ENCODE data around the gene MRPL36.
A peak's percentile ranks its signal among the peaks of the same experiment; 100 is the strongest.
"Not testable (repeated sequence)": the region's sequence is repeated elsewhere in the genome, so short reads cannot be mapped to it uniquely, and the experiment has no call there.

The MRPL36 gene

DNA sequence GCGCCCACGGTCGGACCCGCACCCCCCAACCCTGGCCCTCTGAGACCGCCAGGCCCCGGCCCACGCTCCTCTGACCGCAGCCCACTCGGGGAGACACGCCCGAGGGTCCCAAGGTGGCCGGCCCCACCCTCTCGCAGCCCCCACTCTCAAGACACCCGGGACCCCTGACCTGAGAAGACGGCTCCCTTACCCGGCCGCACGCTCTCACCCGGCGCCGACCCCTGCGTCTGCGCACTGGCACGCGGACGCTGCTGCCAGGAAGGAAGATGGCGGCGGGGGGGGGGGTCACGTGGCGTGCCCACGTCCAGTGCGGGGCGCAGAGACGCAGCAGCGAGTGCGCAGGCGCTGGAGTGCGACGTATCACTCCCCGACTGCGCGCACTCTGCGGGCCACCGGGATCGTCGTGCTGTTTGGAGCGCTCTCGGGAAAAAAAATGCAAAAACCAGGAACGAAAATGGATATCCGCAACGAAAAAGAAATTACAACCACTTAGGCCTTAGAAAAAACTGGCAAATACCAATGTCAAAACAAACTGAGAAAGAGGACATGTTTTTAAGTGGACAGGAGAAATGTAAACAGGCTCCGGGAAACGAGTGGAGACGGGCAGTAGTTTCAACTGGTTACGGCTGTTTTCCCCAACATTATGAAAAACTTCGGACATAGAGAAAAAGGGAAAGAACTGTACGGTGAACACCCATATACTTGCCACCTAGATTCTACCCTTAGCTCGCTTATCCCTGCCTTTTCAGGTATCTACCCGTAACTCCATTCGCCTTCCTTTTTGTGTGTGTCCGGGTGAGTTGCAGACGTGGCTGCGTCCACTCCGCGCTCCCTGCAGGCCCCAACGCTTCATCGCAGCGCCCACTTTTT lies at the start of gene MRPL36:
Gene MRPL36, minus strand, starts transcription at position 236 of the 870 bp plus-strand sequence. CDS start 902 bp downstream, outside the sequence.
- DNase-seq = peak; percentile 88

DNA sequence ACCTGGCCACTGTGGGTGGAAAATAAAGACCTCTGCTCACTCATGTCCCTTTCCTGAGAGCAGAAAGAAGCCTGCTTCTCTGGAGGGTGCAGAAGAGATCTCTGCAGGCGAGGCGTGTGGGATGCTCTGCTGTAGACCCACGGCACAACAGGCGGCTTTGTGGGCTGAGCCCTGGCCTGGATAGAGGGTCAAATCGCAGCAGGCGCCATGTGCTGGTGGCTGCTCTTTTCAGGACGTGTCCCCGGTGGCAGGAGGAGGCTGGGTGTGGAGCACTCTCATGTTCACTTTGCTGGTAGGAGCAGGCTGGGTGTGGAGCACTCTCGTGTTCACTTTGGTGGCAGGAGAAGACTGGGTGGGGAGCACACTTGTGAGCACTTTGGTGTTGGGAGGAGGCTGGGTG lies 48.0 kb upstream of the MRPL36 start:
- DNase-seq = no peak

DNA sequence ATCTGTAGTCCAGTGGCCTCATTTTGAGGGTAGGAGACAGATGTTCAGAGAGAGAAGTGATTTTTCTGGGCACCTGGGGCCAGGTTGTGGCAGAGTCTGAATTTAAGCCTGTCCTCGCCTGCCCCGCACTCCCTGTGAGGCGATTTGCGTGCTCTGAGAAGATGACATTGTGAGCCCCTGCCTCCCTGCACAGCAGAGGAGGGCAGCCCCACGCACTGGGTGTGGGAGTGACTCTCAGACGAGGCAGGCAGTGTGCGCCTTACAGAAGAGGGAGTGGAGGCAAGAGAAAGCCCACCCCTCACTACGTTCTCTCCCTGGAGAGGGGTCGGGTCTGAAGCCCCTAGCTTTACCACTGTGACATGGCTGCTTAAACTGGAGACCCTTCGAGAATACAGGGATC lies 47.4 kb upstream of the MRPL36 start:
- DNase-seq = no peak

DNA sequence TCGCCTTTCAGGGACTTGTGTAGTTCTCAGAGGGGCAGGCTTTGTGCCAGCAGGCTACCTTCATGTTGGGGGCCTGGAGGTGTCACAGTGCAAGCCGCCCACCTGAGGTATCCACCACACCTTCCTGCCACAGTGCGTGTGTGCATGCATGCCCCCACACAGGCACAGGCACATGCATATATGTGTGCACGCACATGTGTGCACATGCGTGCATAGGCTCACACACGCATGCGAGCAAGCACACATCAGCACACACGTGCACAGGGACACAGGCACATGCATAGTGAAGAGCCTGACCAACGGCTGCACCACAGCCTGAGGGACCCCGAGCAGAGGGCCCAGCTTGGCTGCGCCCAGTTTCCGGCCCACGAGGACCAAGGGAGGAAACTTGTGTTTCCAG lies 46.9 kb upstream of the MRPL36 start:
- no peak for DNase-seq

DNA sequence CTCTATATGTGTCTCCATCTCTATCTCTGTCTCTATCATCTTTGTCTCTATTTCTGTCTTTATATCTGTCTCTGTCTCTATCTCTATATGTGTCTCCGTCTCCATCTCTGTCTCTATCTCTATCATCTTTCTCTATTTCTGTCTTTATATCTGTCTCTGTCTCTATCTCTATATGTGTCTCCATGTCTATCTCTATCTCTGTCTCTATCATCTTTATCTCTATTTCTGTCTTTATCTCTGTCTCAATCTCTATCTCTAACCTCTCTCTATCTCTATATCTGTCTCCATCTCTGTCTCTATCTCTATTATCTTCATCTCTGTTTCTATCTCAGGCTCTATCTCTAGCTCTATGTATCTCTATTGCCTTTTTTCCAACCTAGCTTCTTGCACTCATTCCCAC lies 46.1 kb upstream of the MRPL36 start:
- no peak for DNase-seq

DNA sequence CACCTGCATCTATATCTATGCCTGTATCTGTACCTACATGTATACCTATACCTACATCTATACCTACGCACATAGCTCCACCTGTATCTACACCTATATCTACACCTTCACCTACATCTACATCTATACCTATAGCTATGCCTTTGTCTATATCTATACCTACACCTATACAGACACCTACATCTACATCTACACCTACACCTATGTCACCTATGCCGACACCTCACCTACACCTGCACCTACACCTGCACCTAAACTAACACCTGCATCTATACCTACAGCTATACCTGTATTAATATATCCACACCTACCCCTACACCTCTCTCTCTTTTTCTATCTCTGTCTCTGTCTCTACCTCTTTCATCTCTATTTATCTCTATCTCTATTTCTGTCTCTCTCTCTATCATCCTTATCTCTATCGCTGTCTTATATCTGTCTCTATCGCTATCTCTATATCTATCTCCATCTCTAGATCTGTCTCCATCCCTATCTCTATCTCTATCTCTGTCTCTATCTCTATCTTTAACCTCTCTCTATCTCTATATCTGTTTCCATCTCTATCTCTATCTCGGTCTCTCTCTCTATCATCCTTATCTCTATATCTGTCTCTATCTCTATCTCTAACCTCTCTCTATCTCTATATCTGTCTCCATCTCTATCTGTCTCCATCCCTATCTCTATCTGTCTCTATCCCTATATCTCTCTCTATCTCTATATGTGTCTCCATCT lies 45.2 kb upstream of the MRPL36 start:
- DNase-seq = no peak

DNA sequence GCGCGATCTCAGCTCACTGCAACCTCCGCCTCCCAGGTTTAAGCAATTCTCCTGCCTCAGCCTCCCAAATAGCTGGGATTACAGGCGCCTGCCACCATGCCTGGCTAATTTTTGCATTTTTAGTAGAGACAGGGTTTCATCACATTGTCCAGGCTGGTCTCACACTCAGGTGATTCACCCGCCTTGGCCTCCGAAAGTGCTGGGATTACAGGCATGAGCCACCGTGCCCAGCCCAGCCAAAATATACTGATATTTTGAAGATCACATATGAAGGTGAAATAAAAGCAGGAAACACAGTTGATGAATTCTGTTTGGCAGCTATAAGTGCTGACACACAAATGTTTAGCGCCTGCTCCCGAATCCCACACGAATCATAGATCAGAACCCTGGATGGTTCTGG lies 44.1 kb upstream of the MRPL36 start:
- not testable (repeated sequence) for DNase-seq

DNA sequence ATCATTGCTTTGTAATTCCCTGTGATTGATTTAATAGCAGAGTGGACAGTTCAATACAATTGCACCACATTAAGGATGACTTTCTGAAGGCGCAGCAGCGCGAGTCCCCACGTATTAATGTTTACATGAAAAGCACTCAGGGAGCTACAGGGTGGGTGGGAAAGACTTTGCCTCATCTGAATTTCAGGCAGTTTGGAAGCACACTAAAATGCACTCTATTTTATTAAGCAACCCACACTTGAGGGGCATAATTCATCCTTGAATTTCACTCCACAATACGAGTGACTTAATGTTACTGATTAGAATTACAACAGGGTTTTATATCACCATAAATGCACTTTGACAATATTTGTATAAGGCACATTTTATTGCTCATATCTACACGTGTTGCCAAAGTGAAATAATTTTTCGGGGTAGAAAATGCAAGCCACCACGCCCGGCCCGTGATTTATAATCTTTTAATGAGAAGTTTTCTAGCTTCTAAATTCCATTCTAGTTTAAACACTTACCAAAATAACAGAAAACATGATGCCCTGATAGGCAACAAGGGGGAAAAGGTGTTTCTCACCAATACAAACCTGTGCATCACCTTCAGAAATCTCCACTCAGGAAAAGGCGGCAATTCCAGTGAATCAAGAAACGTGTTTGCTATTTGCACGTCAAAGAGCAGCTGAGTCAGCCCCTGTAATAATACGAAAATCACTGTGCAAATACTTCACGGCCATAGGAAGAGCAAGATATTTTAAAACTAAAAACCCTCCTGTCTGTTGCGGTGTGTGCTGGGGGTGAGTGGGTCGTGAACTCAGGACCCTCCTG lies 42.6 kb upstream of the MRPL36 start:
- DNase-seq = no peak

DNA sequence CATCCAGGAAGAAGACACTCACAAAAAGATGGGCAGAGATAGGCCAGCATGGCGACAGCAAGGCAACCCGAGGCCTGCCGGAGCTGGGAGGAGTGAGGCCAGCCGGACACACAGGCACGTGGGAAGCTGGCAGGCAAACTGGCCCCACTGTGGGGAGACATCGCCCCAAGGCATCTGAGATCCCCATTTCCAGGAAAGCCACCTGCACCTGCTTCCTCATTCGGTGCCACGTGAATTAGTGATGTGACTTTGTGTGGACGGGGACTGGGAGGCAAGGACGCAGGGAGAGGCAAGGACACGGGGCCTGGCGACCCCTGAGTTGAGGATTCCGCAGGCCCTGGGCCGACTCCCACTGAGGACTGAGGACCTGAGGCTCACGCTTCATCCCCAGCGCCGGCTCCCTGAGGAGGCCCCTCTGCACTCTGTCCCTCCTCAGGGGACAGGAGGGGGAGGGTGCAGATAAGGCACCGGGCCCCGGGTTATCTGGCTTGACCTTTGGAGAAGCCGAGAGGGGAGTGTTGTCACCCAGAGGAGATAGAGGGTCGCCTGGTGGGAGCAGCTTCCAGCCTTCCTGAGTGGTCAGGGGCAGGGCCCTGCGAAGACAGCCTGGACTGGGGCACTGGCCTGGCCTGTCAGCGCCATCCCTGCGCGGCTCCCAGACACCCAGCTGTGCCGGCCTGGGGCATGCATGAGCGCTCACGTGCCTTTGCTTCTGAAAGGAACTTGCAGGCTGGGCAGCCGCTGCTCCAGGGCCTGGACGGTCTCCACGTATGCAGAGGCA lies 41.3 kb upstream of the MRPL36 start:
- no peak for DNase-seq

DNA sequence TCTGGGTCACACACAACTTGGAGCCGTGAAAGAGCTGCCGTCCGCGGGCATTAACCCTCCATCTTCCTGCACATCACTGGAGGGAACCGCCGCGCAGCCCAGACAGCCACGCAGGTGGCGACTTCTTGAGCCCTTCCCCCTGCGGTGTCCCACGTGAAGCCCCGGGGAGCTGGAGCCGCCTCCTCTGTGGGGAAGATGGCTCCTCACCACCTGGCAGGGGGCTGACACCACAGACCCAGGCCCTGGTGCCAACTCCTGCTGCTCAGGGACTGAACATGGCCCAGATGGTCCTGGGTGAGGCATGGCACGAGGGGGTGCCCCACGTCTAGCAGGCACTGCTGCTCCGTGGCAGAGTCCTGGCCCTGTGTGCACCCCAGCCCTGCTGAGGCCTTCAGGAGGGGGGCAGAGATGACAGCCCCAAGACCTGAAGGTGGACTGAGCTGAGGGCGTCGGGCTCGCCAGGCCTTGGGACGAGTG lies 40.5 kb upstream of the MRPL36 start:
- no peak for DNase-seq

DNA sequence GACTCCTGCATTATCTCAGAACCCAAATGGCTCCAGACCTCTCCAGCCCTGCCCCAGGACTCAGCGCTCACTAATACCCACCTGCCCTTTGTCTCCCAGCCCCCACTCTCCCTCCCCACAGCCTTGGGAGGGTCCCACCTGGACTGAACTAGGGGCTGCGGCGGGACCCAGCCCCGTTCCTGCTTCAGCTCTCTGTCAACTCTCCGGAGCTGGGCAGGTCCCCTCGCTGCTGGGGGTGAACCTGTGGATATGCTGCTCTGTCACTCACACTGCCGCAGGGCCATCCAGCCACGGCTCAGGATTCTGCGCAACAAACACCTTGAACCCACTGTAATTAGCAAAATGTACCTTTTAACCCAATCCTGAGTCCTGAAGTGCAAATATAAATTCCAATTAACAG lies 38.4 kb upstream of the MRPL36 start:
- DNase-seq = no peak

DNA sequence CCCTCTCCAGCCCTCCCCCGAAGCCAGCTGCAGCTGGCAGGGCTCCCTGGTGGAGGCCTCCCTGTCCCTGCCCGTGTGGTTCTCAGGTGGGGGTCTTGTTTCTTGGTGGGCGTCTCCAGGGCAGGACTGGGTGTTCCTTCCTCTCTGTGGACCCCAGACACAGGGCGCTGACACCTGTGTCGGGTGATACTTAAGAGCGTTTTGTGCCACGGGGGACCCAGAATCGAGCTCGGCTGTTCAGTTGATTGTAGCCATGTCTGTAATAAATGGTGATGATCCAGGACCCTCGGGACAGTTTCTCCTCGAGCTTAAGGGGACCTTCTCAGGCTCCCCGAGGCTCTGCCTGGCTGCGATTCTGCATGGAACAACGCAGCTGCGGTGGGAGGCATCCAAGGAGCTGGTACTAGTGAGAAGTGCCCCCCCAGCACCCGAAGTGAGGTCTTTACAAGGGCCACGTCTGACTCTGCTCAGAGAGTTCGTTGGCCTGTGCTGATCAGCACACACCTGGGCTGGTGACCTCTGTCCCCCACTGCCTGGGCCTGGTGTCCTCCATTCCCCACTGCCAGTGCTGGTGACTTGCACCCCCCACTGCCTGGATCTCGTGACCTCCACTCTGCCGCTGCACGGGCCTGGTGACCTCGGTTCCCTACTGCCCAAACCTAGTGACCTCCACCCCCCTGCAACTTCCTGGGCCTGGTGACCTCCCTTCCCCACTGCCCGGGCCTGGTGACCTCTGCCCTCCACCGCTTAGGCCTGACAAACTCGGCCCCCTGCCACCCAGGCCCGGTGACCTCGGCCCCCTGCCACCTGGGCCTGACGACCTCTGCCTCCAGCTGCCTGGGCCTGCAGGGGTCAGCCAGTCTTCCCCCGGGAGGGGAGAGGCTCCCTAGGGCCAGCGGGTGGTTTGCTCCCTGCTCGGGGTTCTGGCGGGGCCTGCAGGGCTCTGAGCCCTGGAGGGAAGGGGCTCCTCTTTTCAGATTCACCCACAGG lies 37.5 kb upstream of the MRPL36 start:
- no peak for DNase-seq

DNA sequence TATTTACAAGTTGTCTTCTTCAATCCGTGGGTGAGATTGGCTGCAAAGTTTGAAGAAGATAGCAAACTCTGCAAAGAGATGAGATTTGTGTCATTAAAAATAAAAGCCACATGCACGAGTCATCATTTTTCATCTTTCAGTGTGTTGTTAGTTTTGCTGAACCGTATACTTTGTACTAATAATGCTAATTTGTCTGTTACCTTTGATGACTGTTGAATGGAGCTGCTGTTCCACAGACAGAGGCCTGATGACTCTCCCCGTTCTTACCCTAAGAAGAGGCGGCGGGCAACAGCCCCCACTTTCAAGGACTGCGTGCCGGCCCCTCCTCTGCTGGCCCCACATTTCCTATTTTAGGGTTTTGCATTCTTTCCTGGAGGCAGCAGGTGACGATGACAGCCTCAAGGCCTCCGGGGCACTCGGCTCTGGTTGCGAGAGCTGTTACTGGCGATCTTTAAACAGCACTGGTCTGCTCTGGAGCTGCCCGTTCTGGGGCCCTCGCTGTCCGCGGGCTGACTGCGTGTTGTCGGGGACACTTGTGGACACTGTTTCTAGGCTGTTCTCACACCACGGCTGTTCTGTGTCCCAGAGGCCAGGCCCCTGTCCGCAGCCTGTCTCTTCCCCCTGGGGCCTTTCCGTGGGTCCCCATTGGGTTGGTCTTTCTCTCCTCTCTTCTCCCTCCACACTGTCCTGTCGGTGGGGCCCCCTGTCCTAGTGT lies 36.7 kb upstream of the MRPL36 start:
- no peak for DNase-seq

DNA sequence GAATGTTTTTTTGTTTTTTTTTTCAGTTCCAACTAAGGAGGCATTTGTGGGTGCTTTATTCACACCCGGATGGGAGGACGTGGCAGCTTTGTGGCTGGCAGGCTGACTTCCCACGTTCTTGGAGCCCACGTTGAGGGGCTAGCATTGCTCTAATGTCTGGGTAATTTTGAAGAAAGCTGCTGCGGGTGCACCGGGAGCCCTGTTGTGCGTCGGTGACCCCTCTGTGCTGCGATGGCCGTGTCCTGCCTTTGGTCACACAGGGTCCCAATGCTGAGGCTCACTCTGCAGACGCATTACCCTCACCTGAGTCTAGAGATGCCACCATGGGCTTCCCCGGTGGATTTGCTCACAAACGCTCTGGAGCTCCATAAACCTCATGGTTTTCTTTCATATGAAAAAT lies 35.8 kb upstream of the MRPL36 start:
- DNase-seq = no peak

DNA sequence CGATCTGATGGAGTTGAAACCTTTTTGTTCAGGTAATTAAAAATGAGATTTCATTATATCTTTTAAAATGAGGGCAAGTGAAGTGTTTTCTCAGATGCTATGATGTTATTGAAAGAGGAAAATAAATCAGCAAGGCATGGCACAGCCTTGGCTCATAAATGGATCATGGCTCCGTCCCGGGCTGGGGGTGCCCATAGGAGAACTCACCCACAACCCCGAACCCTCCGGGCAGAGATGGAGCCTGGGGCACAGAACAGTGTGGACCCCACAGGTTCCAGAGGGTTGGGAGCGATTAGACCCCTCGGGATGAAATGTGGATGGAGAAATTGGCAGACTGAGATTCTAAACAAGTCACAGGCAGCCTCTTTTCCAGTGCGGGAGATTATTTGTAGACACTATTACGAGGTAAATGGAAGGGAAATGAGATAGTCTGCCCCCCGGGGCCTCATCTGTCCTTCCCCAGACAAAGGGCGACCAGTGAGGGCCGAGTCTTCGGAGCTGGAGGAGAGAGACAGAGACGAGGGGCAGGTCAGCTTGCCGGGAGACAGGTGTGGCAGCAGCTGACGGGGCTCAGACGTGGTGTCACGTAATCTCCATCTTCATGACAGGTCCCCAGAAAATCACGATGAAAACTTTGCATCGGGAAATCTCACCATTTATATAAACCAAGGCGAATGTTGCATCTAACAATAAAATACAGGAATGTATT lies 35.2 kb upstream of the MRPL36 start:
- DNase-seq = no peak

DNA sequence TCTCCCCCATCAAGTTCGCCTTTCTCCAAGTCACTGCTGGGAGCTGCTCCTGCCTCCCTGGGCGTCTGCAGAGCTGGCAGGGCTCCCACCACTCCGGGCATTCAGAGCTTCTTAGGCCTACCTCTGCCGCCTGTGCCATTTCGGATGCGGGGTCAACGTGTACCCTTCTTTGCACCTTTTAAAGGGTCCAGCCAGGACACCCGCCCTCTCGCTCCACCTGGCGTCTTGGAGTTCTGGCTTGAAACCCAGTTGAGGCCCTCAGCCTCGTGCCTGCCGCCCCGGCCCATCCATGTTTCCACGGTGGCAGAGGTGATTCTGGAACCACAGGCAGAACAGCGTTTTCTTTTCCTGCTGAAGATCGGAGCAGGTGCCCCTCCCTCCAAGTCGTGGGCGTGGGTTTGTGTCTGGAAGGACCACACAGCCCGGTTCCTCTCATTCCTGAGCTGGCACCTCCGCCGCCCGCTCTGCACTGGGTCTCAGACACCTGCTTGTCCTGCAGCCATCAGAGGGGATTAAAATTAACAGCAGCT lies 34.5 kb upstream of the MRPL36 start:
- no peak for DNase-seq

DNA sequence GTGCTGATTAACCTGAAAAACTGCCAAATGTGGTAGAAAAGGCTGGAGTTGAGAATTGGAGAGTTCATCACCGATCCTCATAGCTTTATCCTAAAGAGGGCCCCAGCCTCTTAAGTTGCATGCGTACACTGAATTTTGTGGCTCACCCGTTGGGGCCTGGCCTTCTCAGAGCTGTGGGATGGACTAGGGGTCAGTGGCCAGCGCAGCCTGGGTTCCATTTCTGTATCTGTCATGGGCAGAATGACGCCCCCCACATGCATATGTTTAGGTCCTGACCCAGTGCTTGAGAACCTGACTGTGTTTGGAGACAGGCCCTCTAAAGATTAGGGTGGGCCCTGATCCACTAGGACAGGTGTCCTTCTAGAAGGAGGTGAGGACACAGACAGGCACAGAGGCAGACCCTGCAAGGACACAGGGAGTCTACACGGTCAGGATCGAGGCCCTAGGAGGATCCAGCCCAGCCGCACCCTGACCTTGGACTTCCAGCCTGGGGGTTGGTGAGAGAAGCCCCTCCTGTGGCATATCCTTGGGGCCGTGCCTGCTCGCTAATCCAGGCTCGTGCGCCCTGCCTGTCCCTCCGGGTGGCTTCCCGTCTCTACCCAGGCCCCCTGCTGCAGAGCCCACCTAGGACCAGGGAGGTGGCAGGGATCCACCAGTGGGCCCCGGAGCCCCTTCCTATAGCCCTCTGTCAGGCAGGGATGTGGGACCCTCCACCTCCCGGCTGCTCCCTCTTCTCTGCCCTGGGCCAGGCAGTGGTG lies 33.8 kb upstream of the MRPL36 start:
- no peak for DNase-seq

DNA sequence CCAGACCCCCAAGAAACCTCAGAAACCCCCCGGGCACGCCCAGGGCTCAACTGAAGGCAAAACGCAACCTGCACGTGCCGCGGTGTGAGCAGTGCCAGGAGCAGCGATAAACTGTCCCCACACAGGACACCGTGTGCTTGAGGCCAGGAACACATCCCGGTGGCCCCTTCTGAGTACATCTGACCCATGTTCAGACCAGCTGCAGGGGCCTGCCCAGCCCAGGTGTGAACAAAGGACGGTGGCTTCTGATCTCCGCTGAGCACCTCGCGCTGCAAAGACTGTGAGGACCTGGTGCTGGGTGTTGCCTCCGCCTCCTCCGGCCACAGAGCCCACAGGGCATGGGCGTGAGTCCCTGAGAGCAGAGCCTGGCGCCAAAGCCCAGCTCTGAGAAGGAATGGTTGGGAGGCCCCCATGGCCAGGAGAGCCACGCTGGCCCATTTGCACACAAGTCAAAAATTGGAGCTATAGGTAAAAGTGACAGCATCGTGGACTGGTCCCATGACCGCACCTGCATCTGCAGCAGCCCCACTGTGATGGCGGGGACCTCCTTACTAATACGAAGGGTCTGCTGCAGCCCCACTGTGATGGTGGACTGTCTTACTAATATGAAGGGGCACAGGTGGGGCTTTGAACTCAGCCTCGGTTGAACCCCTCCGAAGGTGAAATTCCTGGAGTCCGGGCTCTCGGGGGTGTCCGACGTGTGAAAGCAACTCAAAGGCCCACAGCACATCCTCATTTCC lies 33.0 kb upstream of the MRPL36 start:
- DNase-seq = no peak
